Activated CD4-positive, CD25-positive, alpha-beta regulatory T cell treated with anti-CD3 and anti-CD28 coated beads, Interleukin-2, amount 50 U/mL, for 16 hours (primary cell): Measurements from ENCODE around the gene LCN6.
"Not testable (repeated sequence)": the region's sequence is repeated elsewhere in the genome, so short reads cannot be mapped to it uniquely, and the experiment has no call there.

Experiments used
- DNase-seq: peaks from one replicate; pipeline ENCODE4 v3.0.0-alpha.2; 2020; ENCODE audit warnings: low read depth, low spot score

The LCN6 gene, protein sequence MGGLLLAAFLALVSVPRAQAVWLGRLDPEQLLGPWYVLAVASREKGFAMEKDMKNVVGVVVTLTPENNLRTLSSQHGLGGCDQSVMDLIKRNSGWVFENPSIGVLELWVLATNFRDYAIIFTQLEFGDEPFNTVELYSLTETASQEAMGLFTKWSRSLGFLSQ

GRCh38 chr9:136748201-136748600 lies at the start of gene LCN6:
LCN6 (minus strand) TSS chr9:136748525; CDS start chr9:136748483, 42 bp downstream.
- no peak for DNase-seq

GRCh38 chr9:136796775-136797347 lies 48.5 kb upstream of the LCN6 start:
- DNase-seq: not testable (repeated sequence)

DNA sequence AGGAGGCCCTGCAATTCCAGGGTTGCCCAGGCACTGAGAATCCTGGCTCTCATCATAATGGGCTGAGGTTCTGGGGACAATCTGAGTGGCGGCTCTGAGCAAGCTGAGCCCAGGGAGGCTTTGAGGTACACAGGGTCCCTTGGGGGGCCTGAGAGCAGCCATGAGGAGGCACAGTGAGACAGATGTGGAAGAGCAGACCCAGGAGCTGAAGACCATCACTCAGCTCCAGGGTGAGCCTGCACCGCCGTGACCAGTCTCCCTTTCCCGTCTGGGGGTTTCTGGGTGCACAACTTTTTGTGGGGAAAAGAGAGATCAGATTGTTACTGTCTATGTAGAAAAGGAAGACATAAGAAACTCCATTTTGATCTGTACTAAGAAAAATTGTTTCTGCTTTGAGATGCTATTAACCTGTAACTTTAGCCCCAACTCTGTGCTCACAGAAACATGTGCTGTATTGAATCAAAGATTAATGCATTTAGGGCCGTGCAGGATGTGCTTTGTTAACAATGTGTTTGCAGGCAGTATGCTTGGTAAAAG lies 48.0 kb upstream of the LCN6 start, which contains the start of gene CCDC183:
TSS of gene CCDC183 (plus strand) at position 101 of the 537 bp plus-strand sequence. CDS start at position 161, 60 bp downstream.
- DNase-seq: no peak

GRCh38 chr9:136795000-136795348 lies 46.6 kb upstream of the LCN6 start:
- DNase-seq: no peak

GRCh38 chr9:136794281-136794999 lies 46.1 kb upstream of the LCN6 start:
- no peak for DNase-seq

DNA sequence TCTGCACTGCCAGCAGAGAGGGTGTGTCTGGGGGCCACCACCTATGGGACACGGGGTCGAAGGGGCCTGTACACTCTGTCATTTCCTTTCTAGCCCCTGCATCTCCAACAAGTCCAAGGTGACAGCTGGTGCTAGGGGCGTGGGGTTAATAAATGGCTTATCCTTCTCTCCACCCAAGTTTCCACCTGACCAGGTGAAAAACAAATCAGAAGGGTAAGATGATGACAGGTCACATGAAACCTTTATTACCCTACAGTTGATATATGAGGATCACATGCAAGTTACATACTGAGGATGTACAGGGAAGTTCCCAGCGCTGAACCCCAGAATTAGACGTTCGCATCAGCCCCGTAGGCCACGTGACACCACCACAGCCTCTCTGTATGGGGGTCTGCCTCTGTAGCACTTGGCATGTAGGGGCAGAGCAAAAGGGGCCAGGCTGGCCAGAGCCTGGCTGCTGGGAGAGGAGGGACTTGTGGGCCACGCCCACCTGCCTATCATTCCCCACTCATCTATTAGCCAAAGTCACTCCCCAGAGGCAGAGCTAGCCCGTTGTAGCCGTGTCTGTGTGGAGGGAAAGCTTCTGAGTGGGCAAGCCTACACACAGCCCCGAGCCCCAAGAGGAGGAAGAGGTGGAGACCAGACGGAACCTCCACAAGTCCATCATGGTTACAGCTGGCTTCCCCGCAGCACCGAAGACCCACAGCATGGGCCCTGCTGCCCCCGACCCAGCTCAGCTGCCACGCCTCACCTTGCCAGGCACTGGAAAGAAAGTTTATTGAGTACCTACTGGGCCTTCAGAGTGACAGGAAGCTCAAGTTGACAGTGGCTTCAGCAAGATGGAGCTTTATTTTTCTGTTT lies 45.0 kb upstream of the LCN6 start:
- DNase-seq: no peak

DNA sequence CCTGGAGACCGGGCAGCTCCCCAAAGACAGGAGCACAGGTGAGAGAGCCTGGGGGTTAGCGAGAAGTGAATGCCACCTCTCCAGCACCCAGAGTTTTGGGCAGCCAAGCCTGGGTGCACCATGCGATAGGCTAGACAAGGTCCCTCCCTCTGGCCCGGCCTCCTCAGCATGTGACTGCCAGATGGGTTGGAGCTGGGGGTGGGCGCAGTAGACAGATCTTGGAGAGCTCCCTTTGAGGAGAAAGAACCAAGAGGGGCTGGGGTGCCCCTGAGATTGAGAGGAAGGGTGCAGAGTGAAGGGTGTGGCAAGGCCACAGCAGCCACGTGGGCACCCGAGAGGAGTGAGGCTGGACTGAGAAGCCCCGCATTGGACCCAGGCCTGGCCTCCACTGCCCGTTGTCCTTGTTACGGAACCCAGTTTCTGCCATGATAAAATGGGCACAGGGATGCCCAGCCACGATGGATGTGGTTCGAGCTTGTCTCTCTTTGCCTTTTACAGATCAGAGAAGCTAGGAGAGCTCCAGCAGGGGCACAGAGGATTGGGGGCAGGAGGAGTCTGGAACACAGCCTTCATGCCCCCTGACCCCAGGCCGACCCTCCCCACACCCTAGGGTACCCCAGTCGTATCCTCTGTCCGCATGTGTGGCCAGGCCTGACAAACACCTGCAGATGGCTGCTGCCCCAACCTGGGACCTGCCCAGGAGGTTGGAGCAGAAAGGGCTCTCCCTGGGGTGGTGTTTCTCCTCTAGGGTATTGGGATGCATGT lies 44.2 kb upstream of the LCN6 start:
- no peak for DNase-seq

GRCh38 chr9:136791516-136792276 lies 43.4 kb upstream of the LCN6 start:
- peak; percentile 60 for DNase-seq

GRCh38 chr9:136790640-136791515 lies 42.6 kb upstream of the LCN6 start, which contains the start of gene TMEM141:
TMEM141 (plus strand) TSS chr9:136791344; CDS start chr9:136791371, 27 bp downstream.
- peak; percentile 98 for DNase-seq

GRCh38 chr9:136789523-136789937 lies 41.2 kb upstream of the LCN6 start:
- no peak for DNase-seq

DNA sequence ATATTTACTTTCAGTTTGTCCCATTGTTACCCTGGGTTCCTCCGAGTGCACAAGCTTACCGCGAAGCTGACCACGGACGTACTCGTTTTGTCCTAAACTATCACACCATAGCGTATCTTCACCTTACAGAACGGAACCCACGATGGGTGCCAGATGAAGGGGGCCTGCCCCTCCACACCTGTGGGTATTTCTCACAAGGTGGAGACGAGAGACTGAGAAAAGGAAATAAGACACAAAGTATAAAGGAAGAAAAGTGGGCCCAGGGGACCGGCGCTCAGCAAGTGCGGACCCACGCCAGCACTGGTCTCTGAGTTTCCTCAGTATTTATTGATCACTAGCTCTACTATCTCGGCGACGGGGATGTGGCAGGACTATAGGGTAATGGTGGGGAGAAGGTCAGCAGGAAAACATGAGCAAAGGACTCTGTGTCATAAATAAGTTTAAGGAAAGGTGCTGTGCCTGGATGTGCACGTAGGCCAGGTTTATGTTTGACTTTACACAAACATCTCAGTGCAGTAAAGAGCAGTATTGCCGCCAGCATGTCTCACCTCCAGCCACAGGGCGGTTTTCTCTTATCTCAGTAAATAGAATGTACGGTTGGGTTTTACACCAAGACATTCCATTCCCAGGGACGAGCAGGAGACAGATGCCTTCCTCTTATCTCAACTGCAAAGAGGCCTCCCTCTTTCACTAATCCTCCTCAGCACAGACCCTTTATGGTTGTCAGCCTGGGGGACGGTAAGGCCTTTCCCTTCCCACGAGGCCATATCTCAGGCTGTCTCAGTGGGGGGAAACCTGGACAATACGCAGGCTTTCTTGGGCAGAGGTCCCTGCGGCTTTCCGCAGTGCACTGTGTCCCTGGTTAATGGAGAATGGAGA lies 40.6 kb upstream of the LCN6 start:
- not testable (repeated sequence) for DNase-seq

DNA sequence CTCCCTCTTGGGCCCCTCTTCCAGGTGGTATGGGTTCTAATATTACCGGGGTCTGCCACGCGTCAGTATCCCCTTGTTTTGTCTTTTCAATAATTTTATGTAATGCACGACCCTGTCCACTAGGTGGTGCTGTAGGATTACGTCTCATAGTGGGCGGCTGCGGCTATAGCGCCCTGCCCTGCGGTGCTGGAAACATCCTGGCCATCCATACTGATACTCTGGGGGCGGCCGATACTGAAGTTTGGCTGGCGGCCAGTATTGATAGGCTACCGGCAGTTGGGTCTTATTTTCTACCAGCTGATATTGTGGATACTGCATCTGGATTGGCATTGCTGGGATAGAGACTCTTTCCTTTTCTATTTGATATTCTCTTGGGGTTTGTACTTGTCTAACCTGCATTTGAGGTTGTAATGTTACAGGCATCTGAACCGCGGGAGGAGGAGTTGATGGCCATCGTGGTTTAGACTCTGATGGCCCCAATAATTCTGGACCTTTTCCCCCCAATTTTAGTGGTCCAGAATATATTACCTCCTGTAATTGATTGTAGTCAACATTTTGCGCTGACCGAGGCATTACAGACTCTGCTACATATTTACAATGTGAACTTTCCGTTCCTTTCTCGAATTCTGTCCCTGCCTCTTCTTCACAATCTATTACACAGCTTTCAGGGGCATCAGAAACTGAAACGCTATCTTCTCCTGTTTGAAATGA lies 39.5 kb upstream of the LCN6 start:
- peak; percentile 67 for DNase-seq

DNA sequence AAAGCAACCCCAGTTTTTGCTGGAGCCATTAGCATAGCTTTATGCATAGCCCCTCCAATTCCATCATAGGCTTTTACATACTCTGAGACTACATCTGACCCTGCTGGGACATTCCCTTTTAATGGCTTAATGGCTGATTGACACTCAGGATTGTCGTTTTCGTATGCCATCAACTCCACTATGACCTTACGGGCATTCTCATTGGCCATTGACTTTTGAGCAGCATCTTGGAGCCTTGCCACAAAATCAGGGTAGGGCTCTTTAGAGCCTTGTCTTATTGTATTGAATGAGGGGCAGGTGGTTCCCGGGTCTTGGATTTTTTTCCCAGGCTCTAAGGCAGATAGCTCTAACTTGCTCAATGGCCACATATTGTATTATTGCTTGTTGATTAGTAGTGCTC lies 38.7 kb upstream of the LCN6 start:
- DNase-seq: not testable (repeated sequence)

DNA sequence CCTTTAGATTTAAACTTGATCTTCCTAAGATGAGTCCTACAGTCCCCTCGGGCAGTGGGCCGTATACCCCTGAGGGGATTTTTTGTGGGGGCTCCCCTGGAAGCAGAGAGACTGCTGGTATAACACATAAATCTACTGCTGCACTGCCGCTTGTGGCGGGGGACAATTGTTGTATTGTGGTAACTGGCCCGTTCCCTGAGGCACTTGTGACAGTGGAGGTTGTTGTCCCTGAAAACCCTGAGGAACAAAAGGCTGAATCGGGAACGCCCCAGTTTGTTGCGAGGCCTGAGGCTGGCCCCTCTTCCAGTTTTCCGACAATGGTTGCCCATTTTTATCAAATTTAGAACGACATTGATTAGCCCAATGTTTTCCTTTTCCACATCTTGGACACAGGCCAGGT lies 38.1 kb upstream of the LCN6 start:
- DNase-seq: no peak

- DNase-seq: not testable (repeated sequence)
Observed at GRCh38 chr9:136785565-136786355, 37.4 kb upstream of the LCN6 start.

- DNase-seq: no peak
Observed at GRCh38 chr9:136784997-136785361, 36.7 kb upstream of the LCN6 start.
